Measurements from ENCODE around the gene P2RY1. TPM values are rescaled to one million over a fixed set of nuclear protein-coding genes. Genes with fewer than 3 reads are reported as not detected.
"Not testable (repeated sequence)": the region's sequence is repeated elsewhere in the genome, so short reads cannot be mapped to it uniquely, and the experiment has no call there.

The P2RY1 gene
- total RNA-seq, 1 experiment from 2014 or later, result 1.7 TPM

DNA sequence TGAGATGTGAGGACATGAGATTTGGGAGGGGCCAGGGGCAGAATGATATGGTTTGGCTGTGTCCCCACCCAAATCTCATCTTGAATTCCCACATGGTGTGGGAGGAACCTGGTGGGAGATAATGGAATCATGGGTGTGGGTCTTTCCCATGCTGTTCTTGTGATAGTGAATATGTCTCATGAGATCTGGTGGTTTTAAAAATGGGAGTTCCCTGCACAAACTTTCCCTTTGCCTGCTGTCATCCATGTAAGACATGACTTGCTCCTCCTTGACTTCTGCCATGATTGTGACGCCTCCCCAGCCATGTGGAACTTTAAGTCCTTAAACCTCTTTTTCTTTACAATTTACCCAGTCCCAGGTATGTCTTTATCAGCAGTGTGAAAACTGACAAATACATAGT is 12.7 kb downstream of the P2RY1 start:
- CTCF ChIA-PET; H3K36me3 ChIP-seq (ENCODE audit: control insufficient read depth in 1 of 2, insufficient read depth in 2 of 2, low read length in 2 of 2); H3K4me2 ChIP-seq (ENCODE audit: low read length); H3K9me2 ChIP-seq (ENCODE audit: insufficient read depth); H3K9ac ChIP-seq (ENCODE audit: low read length); H2AFZ ChIP-seq (ENCODE audit: low read depth, low read length, poor library complexity, severe bottlenecking); H3K9me3 ChIP-seq (ENCODE audit: control insufficient read depth in 1 of 2, insufficient read depth in 1 of 2, low read depth in 1 of 2, low read length in 2 of 2); RAD21 ChIA-PET (ENCODE audit: low non-redundant PET in 1 of 2, low total read pairs in 2 of 2, uncharacterized antibody in 2 of 2, unreplicated experiment in 2 of 2); BruUV-seq (replicated peaks); H3K27ac ChIP-seq (ENCODE audit: low read depth, low read length); DNase-seq (ENCODE audit: low read depth, low spot score); intact Hi-C loops (cut with micrococcal nuclease); H3K27me3 ChIP-seq (ENCODE audit: insufficient read depth, low read length); POLR2A ChIA-PET; H3K4me3 ChIP-seq (replicated peaks in 1 of 2; ENCODE audit: low read depth in 1 of 2, low read length in 2 of 2); H4K20me1 ChIP-seq (ENCODE audit: insufficient read depth); ATAC-seq; H3K4me1 ChIP-seq (ENCODE audit: control insufficient read depth in 1 of 2, insufficient read depth in 2 of 2, low read length in 2 of 2); H3K79me2 ChIP-seq (ENCODE audit: insufficient read depth, low read length): not testable (repeated sequence)

GRCh38 chr3:152849996-152850578 is 15.2 kb downstream of the P2RY1 start:
- no peaks in the 10 kb centered on the region for H3K27me3 ChIP-seq (ENCODE audit: insufficient read depth, low read length)
- no peak overlapping the region for H3K9ac ChIP-seq (ENCODE audit: low read length)
- ChIA-PET RAD21 (ENCODE audit: low non-redundant PET in 1 of 2, low total read pairs in 2 of 2, uncharacterized antibody in 2 of 2, unreplicated experiment in 2 of 2) (no interaction called here), CTCF (no interaction called here), POLR2A (no interaction called here)
- H2AFZ ChIP-seq (ENCODE audit: low read depth, low read length, poor library complexity, severe bottlenecking), result no peak overlapping the region
- no peak overlapping the region for H3K4me2 ChIP-seq (ENCODE audit: low read length)
- H4K20me1 ChIP-seq (ENCODE audit: insufficient read depth), result no peaks in the 10 kb centered on the region
- no peaks in the 10 kb centered on the region for H3K9me3 ChIP-seq (ENCODE audit: control insufficient read depth in 1 of 2, insufficient read depth in 1 of 2, low read depth in 1 of 2, low read length in 2 of 2)
- no peaks in the 10 kb centered on the region for H3K79me2 ChIP-seq (ENCODE audit: insufficient read depth, low read length)
- H3K27ac ChIP-seq (ENCODE audit: low read depth, low read length), result no peak overlapping the region
- BruUV-seq (replicated peaks), result no TSS peak
- H3K36me3 ChIP-seq (ENCODE audit: control insufficient read depth in 1 of 2, insufficient read depth in 2 of 2, low read length in 2 of 2), result no peaks in the 10 kb centered on the region
- no peak for ATAC-seq
- no peak overlapping the region for H3K4me3 ChIP-seq (replicated peaks in 1 of 2; ENCODE audit: low read depth in 1 of 2, low read length in 2 of 2)
- H3K4me1 ChIP-seq (ENCODE audit: control insufficient read depth in 1 of 2, insufficient read depth in 2 of 2, low read length in 2 of 2), result no peaks in the 10 kb centered on the region
- intact Hi-C loops (cut with micrococcal nuclease), result no loop called here
- no peak for DNase-seq (ENCODE audit: low read depth, low spot score)
- H3K9me2 ChIP-seq (ENCODE audit: insufficient read depth), result peaks cover 4% of the 10 kb centered on the region; the same call in 1 of the 2 replicates
- TF ChIP-seq EZH2 (IDR thresholded peaks at IDR 0.05) (no peak), ELF1 (IDR thresholded peaks at IDR 0.05; ENCODE audit: borderline replicate concordance, low read depth) (no peak), MAX (IDR thresholded peaks at IDR 0.05) (no peak), CBX3 (IDR thresholded peaks at IDR 0.05; ENCODE audit: low read depth) (no peak), CEBPB (IDR thresholded peaks at IDR 0.05; ENCODE audit: low read depth) (no peak), FOSL1 (IDR thresholded peaks at IDR 0.05; ENCODE audit: low read depth) (no peak), POLR2A (IDR thresholded peaks at IDR 0.05; ENCODE audit: borderline replicate concordance, extremely low read depth, insufficient read depth, insufficient read length) (no peak), SIN3A (IDR thresholded peaks at IDR 0.05; ENCODE audit: low read depth) (no peak), SRF (IDR thresholded peaks at IDR 0.05; ENCODE audit: low read depth) (no peak), EGR1 (IDR thresholded peaks at IDR 0.05; ENCODE audit: low read depth) (no peak), YY1 (IDR thresholded peaks at IDR 0.05; ENCODE audit: extremely low read depth, insufficient replicate concordance, low read depth, low read length) (no peak), ATF3 (IDR thresholded peaks at IDR 0.05) (no peak), CTCF (IDR thresholded peaks at IDR 0.05 in 2 of 3, conservative IDR thresholded peaks at IDR 0.05 in 1 of 3; ENCODE audit: borderline replicate concordance in 1 of 3, insufficient read depth in 1 of 3, low read depth in 2 of 3, low read length in 2 of 3) (no peak), ZFX (IDR thresholded peaks at IDR 0.05) (no peak), EZH2phosphoT487 (IDR thresholded peaks at IDR 0.05; ENCODE audit: borderline replicate concordance) (no peak), POLR2AphosphoS5 (IDR thresholded peaks at IDR 0.05; ENCODE audit: low read depth, low read length) (no peak), TCF7L2 (IDR thresholded peaks at IDR 0.05; ENCODE audit: borderline replicate concordance, extremely low read depth, insufficient read depth, insufficient read length) (no peak), SP1 (IDR thresholded peaks at IDR 0.05; ENCODE audit: low read depth) (no peak)
- TF ChIP-seq, protein P1, sequence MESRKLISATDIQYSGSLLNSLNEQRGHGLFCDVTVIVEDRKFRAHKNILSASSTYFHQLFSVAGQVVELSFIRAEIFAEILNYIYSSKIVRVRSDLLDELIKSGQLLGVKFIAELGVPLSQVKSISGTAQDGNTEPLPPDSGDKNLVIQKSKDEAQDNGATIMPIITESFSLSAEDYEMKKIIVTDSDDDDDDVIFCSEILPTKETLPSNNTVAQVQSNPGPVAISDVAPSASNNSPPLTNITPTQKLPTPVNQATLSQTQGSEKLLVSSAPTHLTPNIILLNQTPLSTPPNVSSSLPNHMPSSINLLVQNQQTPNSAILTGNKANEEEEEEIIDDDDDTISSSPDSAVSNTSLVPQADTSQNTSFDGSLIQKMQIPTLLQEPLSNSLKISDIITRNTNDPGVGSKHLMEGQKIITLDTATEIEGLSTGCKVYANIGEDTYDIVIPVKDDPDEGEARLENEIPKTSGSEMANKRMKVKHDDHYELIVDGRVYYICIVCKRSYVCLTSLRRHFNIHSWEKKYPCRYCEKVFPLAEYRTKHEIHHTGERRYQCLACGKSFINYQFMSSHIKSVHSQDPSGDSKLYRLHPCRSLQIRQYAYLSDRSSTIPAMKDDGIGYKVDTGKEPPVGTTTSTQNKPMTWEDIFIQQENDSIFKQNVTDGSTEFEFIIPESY (IDR thresholded peaks at IDR 0.05; ENCODE audit: extremely low read depth, insufficient replicate concordance, low read length), result no peak
